Measurements from ENCODE around the gene PRPF38B. TPM values are rescaled to one million over a fixed set of nuclear protein-coding genes. Genes with fewer than 3 reads are reported as not detected.

The PRPF38B gene
- polyA plus RNA-seq, 1 of the 3 experiments (the other 2 are of a cell fraction) = 17.5 TPM

DNA sequence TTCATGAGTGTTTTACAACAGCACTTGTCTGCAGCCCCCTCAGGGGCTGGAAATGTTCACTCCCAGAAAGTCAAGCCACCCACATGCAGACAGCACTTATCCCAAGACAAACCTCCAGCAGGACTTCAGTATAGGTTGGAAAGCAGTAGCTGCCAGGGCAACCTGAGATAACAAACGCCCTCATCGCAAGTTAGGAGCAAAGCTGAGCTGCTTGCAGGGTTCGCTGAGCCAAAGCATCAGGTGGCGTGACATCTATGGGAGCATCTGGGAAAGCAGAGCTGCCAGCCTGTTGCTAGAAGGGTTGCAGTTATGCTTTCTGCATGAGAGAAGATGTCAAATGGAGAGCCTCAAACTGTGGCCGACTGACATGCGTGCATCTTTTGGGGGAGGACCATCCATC is 50.1 kb downstream of the PRPF38B start:
- H3K27ac ChIP-seq (ENCODE audit: low read depth in 2 of 2, low read length in 1 of 2) = no peak overlapping the region
- no peak overlapping the region for H3K9ac ChIP-seq
- no peaks in the 10 kb centered on the region; a peak in 1 of 4 replicates for H3K4me1 ChIP-seq (ENCODE audit: control insufficient read depth in 1 of 2, insufficient read depth in 2 of 2, low read depth in 1 of 2, low read length in 1 of 2)
- H3K4me2 ChIP-seq = no peak overlapping the region
- no peaks in the 10 kb centered on the region for H3K9me3 ChIP-seq
- ChIA-PET POLR2A (no interaction called here), CTCF (no interaction called here)
- H3K4me3 ChIP-seq (ENCODE audit: low read depth in 2 of 2, low read length in 1 of 2) = no peak overlapping the region
- no peaks in the 10 kb centered on the region for H3K27me3 ChIP-seq (ENCODE audit: insufficient read depth)
- no peak overlapping the region for H2AFZ ChIP-seq (ENCODE audit: low read depth)
- H3K36me3 ChIP-seq (replicated peaks in 1 of 2; ENCODE audit: control insufficient read depth in 1 of 2, insufficient read depth in 2 of 2, low read length in 1 of 2) = no peaks in the 10 kb centered on the region
- TF ChIP-seq YY1 (IDR thresholded peaks at IDR 0.05; ENCODE audit: low read depth) (no peak), RAD21 (IDR thresholded peaks at IDR 0.05; ENCODE audit: low read length) (no peak), MXI1 (IDR thresholded peaks at IDR 0.05; ENCODE audit: low read depth, low read length) (no peak)
- 88% methylated on average over 6 of the region's 6 CpGs for WGBS (ENCODE audit: low lambda C conversion rate)
- H3K9me2 ChIP-seq = no peaks in the 10 kb centered on the region
- H4K20me1 ChIP-seq (ENCODE audit: insufficient read depth) = no peaks in the 10 kb centered on the region
- peaks cover 5% of the 10 kb centered on the region for H3F3A ChIP-seq (replicated peaks; ENCODE audit: insufficient read depth)
- H3K79me2 ChIP-seq (ENCODE audit: insufficient read depth) = peaks cover under 1% of the 10 kb centered on the region; the same call in 1 of the 2 replicates
- DNase-seq = no peak

DNA sequence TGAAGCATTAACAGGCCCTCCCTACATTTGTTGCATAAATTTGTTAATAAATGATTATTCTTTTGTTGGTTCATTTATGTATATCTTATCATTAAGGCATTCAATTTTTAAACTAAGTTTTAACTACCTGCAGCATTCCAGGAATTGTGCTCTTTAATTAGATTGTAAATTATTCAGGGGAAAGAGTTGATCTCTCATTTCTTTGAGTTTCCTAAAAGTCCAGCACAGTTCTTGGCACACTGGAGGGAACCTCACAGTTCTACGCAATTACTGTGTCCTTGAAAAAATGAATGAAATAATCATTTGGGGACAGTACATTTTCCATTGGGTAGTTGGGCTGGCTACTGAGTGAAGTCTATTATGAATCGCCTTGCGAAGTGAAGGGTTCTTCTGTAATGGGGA is 53.9 kb downstream of the PRPF38B start:
- peaks cover 5% of the 10 kb centered on the region for H3F3A ChIP-seq (replicated peaks; ENCODE audit: insufficient read depth)
- no peaks in the 10 kb centered on the region for H3K9me2 ChIP-seq
- WGBS (ENCODE audit: low lambda C conversion rate) = 94% methylated on average over 3 of the region's 3 CpGs
- H3K4me3 ChIP-seq (ENCODE audit: low read depth in 2 of 2, low read length in 1 of 2) = peak overlapping the region; percentile 88 to 97; a peak in 2 of 4 replicates
- H2AFZ ChIP-seq (ENCODE audit: low read depth) = peak overlapping the region; percentile 76
- H3K36me3 ChIP-seq (replicated peaks in 1 of 2; ENCODE audit: control insufficient read depth in 1 of 2, insufficient read depth in 2 of 2, low read length in 1 of 2) = peaks cover 3 to 16% of the 10 kb centered on the region in 2 experiments
- peaks cover 4 to 5% of the 10 kb centered on the region in 2 experiments; a peak in 3 of 4 replicates for H3K4me1 ChIP-seq (ENCODE audit: control insufficient read depth in 1 of 2, insufficient read depth in 2 of 2, low read depth in 1 of 2, low read length in 1 of 2)
- H3K4me2 ChIP-seq = no peak overlapping the region
- TF ChIP-seq FOXJ3 (CRISPR knock-in tag; IDR thresholded peaks at IDR 0.05) = no peak
- 0 out of 2 replicates have a peak, but pooled peaks have one; percentile 2 for TF ChIP-seq NFIC (IDR thresholded peaks at IDR 0.05; ENCODE audit: borderline replicate concordance)
- no peak overlapping the region for H3K9ac ChIP-seq
- H3K27ac ChIP-seq (ENCODE audit: low read depth in 2 of 2, low read length in 1 of 2) = peak overlapping the region in 1 of 2 experiments; percentile 97; a peak in 2 of 4 replicates
- H3K9me3 ChIP-seq = no peaks in the 10 kb centered on the region
- peaks cover 38% of the 10 kb centered on the region for H3K79me2 ChIP-seq (ENCODE audit: insufficient read depth)
- CTCF ChIA-PET = interaction anchor here (1.0 kb wide), 1 partner anchor 135 kb away, joined by 3 read pairs; no protein-coding TSS in a partner anchor
- POLR2A ChIA-PET = no interaction called here
- no peak for DNase-seq
- H3K27me3 ChIP-seq (ENCODE audit: insufficient read depth) = no peaks in the 10 kb centered on the region
- H4K20me1 ChIP-seq (ENCODE audit: insufficient read depth) = peaks cover 13% of the 10 kb centered on the region

DNA sequence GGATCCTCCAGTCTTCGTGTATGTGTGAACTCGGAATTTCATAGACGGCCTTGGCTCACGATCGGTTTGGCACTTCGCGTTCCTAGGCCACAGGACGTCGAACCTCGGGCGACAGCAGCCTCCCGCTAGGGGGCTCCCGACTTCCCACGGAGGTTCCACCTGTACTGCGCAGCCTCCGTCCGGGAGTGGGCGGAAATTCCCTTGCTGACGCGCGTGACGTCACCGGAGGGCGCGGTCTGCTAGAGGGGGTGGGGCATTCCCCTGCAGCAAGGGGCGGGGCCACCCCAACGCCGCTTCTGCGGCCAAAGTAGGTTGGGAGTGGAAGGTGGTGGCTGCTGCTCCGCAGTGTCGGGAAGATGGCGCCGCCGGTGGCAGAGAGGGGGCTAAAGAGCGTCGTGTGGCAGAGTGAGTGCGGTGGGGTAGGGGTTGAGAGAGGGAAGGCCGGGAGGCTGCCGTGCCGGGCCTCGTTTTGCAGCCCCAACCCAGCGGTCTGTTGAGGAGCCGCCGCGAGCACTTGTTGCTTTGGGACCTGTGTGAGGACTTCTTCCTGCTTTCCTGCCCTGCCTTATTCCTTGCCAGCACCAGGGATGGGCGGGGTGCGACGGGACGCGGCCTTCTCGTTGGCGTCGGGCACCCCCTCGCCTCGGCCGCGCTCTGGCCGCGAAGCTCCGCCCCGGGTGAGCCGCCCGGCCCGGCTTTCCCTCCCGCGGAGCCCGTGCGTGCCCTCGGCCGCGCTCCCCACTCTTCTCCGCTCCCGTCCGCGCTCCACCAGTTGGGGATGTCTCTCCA is 54.5 kb downstream of the PRPF38B start, which contains the start of gene STXBP3:
Gene STXBP3, plus strand, starts transcription at position 293 of the 789 bp plus-strand sequence. Its CDS starts 64 bp downstream, at position 357.
- H3K9me2 ChIP-seq = no peaks in the 10 kb centered on the region
- peaks cover 5% of the 10 kb centered on the region for H3F3A ChIP-seq (replicated peaks; ENCODE audit: insufficient read depth)
- peaks cover 13% of the 10 kb centered on the region for H4K20me1 ChIP-seq (ENCODE audit: insufficient read depth)
- peaks cover 4 to 5% of the 10 kb centered on the region in 2 experiments; a peak in 3 of 4 replicates for H3K4me1 ChIP-seq (ENCODE audit: control insufficient read depth in 1 of 2, insufficient read depth in 2 of 2, low read depth in 1 of 2, low read length in 1 of 2)
- WGBS (ENCODE audit: low lambda C conversion rate) = 2% methylated on average over 22 of the region's 75 CpGs
- H3K79me2 ChIP-seq (ENCODE audit: insufficient read depth) = peaks cover 40% of the 10 kb centered on the region
- H3K27me3 ChIP-seq (ENCODE audit: insufficient read depth) = no peaks in the 10 kb centered on the region
- peaks cover 3 to 16% of the 10 kb centered on the region in 2 experiments for H3K36me3 ChIP-seq (replicated peaks in 1 of 2; ENCODE audit: control insufficient read depth in 1 of 2, insufficient read depth in 2 of 2, low read length in 1 of 2)
- CTCF ChIA-PET = interaction anchor here (0.7 to 3.0 kb wide), 6 partner anchors 11 to 292 kb away, joined by 3 to 23 read pairs (median 3); no protein-coding TSS in a partner anchor
- POLR2A ChIA-PET = interaction anchor here (1.0 kb wide), 1 partner anchor 130 kb away, joined by 3 read pairs; the partner anchor contains the start of gene GPSM2
- peak within 1 kb of the TSS; percentile 95 for H3K9ac ChIP-seq
- H3K9me3 ChIP-seq = no peaks in the 10 kb centered on the region
- peak within 1 kb of the TSS; percentile 90 to 97 for H3K27ac ChIP-seq (ENCODE audit: low read depth in 2 of 2, low read length in 1 of 2)
- peak within 1 kb of the TSS; percentile 88 to 97 for H3K4me3 ChIP-seq (ENCODE audit: low read depth in 2 of 2, low read length in 1 of 2)
- peak within 1 kb of the TSS; percentile 80 for H2AFZ ChIP-seq (ENCODE audit: low read depth)
- DNase-seq = peak; percentile 97
- peak within 1 kb of the TSS; percentile 88 for H3K4me2 ChIP-seq
- TF ChIP-seq, protein P1, sequence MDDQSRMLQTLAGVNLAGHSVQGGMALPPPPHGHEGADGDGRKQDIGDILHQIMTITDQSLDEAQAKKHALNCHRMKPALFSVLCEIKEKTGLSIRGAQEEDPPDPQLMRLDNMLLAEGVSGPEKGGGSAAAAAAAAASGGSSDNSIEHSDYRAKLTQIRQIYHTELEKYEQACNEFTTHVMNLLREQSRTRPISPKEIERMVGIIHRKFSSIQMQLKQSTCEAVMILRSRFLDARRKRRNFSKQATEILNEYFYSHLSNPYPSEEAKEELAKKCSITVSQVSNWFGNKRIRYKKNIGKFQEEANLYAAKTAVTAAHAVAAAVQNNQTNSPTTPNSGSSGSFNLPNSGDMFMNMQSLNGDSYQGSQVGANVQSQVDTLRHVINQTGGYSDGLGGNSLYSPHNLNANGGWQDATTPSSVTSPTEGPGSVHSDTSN (IDR thresholded peaks at IDR 0.05) = peak; percentile 11; the same call in 1 of the 2 replicates
- TF ChIP-seq RFX5 (IDR thresholded peaks at IDR 0.05; ENCODE audit: low read length) = peak; percentile 74; the same call in 1 of the 2 replicates
- TF ChIP-seq, protein P2, sequence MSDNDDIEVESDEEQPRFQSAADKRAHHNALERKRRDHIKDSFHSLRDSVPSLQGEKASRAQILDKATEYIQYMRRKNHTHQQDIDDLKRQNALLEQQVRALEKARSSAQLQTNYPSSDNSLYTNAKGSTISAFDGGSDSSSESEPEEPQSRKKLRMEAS (IDR thresholded peaks at IDR 0.05; ENCODE audit: low read depth) = peak; percentile 80
- TF ChIP-seq, protein P3, sequence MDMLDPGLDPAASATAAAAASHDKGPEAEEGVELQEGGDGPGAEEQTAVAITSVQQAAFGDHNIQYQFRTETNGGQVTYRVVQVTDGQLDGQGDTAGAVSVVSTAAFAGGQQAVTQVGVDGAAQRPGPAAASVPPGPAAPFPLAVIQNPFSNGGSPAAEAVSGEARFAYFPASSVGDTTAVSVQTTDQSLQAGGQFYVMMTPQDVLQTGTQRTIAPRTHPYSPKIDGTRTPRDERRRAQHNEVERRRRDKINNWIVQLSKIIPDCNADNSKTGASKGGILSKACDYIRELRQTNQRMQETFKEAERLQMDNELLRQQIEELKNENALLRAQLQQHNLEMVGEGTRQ (IDR thresholded peaks at IDR 0.05; ENCODE audit: borderline replicate concordance, low read depth, low read length) = no peak
- TF ChIP-seq GATA2 (CRISPR knock-in tag; IDR thresholded peaks at IDR 0.05) = no peak
- no peak for TF ChIP-seq FOXJ3 (CRISPR knock-in tag; IDR thresholded peaks at IDR 0.05)
- peak; percentile 39; the same call in 1 of the 2 replicates for TF ChIP-seq RCOR1 (IDR thresholded peaks at IDR 0.05; ENCODE audit: low read length)
- TF ChIP-seq TEAD4 (IDR thresholded peaks at IDR 0.05; ENCODE audit: borderline replicate concordance, insufficient read depth) = 0 out of 2 replicates have a peak, but pooled peaks have one; percentile 10
- TF ChIP-seq, protein P4, sequence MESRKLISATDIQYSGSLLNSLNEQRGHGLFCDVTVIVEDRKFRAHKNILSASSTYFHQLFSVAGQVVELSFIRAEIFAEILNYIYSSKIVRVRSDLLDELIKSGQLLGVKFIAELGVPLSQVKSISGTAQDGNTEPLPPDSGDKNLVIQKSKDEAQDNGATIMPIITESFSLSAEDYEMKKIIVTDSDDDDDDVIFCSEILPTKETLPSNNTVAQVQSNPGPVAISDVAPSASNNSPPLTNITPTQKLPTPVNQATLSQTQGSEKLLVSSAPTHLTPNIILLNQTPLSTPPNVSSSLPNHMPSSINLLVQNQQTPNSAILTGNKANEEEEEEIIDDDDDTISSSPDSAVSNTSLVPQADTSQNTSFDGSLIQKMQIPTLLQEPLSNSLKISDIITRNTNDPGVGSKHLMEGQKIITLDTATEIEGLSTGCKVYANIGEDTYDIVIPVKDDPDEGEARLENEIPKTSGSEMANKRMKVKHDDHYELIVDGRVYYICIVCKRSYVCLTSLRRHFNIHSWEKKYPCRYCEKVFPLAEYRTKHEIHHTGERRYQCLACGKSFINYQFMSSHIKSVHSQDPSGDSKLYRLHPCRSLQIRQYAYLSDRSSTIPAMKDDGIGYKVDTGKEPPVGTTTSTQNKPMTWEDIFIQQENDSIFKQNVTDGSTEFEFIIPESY (IDR thresholded peaks at IDR 0.05; ENCODE audit: borderline replicate concordance, low read depth) = no peak
- TF ChIP-seq RXRA (IDR thresholded peaks at IDR 0.05; ENCODE audit: borderline replicate concordance, low read depth) = no peak
- no peak for TF ChIP-seq MEF2A (IDR thresholded peaks at IDR 0.05; ENCODE audit: borderline replicate concordance, low read depth)
- TF ChIP-seq NRF1 (IDR thresholded peaks at IDR 0.05; ENCODE audit: low read depth, low read length) = peak; percentile 66
- TF ChIP-seq JUND (IDR thresholded peaks at IDR 0.05) = no peak
